CD4-positive, alpha-beta T cell treated with Interleukin-4 for 4 hours (primary cell): ENCODE measurements around the gene TJAP1.
"Not testable (repeated sequence)": the region's sequence is repeated elsewhere in the genome, so short reads cannot be mapped to it uniquely, and the experiment has no call there.

Experiments
- DNase-seq: peaks from one replicate; pipeline ENCODE4 v3.0.0-alpha.2; 2020

TJAP1 gene

DNA sequence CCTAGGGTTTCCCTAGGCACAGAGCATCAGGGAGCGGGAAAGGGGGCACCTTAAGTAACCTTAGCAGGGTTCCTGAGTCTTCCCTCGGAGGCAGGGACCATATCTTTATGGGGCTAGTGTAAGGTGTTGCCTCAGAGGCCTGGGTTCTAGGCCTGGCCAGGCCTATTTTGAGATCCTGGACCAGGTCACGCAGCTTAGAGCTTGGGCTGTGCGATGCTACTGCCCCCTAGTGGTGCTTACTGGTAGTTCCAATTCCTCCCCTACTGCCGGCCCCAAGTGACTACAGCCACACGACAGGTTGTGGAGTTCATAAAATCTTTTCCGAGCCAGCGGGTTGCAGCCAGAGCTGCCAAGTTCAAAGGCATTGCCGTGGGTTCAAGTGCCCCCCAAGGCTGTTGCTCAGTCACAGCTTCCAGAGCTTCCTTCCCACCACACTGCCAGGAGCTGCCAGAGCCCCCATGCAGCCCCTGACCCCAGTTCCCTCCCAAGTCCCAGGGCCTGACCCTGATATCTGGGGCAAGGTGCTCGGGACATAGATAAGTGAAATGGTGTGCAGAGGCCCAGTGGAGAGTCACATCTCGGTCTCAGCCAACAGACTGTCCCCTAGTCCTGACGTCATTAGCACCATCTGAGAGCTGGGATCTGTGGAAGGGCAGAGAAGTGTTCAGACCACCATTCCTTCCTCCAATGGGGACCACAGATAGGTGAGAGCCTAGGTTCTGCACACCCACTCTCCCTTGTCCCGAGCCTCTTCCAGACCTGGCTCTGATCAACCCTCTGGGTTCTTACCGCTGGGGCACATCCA is 29.5 kb downstream of the TJAP1 start:
- DNase-seq, result peak; percentile 76

DNA sequence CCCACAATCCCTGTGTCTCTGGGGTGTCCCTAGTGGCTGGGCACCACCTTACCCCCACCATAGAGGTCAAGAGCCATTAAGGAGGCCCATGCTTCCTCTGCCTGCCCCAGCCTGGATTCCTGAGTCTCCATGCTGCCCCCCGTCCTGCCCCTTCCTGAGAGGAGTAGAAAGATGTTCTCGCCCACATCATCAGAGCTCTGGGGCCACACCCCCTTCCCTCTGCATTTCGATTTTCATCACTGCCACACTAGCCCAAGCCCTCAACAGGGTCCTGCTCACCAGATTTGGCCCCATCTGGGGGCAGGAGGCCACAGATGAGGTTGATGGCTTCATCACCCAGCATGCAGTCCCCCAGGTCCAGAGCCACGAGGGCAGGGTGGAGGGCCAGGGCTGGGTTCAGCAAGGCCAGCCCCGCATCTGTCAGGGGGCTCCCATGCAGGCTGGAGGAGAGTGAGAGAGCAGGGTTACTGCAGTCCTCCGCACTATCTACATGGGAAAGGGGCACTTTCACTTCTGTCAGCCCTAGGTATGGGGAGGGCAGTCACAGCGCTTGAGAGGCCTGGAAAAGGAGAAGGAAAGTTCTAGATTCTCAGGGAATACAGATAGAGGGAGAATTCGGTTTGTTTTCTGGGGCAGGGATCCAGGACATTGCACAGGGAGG is 31.2 kb downstream of the TJAP1 start:
- no peak for DNase-seq

DNA sequence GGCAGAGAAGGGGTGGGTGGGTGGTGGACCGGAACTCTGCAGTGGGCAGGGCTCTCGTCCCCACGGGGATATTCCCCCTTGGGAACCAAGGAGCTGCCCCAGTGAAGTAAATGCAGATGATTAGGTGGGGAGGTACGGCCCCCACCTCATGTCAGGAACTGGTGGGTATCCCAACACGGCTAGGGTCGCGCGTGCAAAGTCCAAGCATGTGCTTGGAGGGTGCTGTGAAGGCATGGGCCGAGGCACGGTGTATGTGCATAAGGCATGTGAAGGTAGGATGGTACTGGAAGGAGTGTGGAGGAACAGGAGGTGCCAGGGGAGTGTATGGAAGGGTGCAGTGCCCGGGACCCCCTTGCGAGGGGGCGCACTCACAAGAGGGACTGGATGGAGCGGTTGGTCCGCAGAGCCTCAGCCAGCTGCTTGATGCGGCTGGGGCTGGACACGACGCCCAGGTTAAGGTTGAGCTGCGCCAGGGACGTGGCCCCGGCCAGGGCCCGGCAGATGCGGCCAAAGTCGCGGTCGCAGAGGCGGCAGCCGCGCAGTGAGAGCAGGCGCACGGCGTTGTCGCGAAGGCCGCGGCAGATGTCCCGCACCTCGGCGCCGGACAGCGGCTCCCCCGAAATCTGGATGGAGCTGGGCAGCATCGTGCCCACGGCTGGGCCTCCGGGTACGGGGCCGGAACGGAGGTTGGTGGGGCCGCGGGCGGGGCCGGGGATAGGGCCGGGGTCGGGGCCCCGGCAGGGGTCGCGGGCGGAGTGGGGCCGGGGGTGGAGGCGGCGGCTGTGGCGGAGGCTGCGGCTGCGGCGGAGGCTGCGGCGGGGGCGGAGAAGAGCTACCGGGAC is 32.0 kb downstream of the TJAP1 start:
- DNase-seq, result no peak

DNA sequence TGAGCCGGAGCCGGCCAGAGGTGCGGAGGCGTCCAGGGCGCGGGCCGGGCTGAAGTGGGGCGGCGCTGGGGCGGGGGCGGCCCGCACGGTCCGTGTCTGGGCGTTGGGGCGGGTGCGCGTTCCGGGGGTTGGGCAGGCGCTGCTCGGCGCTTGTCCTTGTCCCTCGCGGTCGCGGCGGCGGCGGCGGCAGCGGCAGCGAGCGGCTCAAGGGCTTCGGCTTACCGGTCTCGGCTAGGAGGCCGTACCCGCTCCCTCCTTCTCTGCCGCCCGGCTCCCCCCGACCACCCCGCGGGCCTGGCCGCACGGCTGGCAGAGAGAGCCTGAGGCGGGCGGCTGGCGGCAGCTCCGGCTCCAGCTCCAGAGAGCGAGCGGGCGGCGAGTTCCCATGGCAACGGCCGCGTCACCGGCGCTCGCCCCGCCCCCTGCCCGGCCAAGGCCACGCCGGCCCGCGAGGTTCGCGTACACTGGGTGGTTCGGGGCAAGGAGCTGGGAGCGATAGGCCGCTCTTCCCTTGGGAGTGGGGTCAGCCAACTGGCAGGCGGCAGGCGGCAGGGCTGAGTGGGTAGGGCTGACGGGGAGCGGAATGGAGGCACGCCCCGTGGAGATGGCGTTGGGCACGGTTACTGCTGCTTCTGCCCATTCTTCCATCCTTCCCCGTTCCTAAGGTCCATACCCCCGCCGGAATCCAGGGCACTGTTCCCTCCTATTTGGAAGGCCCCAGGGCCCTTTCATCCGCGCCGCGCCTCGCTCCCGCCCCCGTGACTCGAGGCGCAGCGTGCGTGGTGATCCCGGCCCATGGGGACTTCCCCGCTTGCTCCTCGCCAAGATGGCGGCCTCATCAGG is 32.8 kb downstream of the TJAP1 start, which contains the start of gene LRRC73:
Gene LRRC73, minus strand, starts transcription at position 363 of the 843 bp plus-strand sequence. CDS start 561 bp downstream, outside the sequence.
- DNase-seq, result peak; percentile 63

DNA sequence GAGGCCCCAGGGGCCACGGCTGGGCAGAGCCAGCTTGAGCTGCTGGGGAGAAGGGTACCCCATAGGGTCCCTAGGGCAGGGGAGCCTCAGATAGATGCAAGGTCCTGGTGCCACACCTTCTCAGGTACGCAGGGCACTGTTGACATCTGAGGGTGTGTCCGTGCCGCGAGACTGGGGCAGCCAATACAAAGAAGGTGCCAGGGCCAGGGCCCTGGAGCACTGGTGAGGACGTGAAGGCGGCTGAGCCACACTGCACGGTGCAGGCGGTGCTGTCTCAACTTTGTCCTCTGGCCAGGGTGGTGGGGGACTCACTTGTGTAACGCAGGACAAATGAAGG is 33.4 kb downstream of the TJAP1 start:
- no peak for DNase-seq

DNA sequence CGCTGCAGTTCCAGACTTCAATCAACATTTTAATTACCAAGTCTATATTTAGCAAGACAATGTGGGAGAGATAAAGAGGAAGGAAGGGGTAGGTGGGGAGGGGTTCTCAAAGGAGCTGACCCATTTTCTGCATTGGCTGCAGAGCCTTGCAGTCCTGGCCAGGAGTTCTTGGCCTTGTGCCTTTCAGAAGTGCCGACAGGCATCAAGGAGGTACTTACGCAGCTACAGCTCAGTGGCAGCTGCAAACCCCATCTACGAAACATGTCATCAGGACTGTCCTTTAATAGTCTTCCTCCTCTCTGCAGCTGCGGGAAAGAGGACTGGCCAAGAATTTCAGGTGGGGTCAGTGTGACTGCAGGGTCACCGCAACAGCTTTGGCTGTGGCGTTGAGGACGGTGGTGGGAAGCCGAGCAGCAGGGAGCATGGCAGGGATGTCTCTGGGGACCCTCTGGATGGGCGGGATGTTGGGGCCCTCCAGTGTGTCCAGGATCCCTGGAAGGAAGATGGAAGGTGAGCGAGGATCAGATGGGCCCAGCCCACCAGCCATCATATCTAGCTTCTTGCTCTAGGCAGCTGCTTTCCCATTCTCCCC is 34.5 kb downstream of the TJAP1 start:
- DNase-seq, result no peak

DNA sequence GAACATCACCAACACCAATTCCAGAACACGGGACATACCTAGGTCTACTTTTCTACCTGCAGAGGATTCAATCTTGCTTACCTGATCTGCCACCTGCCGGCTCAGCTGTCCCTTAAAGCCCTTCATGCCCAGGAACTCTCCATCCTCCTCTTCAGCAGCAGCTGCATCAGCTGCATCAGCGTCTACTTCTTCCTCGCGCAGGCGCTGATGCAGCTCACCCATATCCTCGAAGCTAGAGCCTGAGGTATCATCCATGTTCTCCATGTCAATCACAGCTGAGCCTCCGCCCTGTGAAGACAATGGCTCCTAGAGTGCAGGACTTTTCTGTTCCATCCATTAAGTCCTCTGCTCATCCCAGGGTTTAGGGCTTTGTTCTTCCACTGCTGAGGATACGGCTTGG is 38.4 kb downstream of the TJAP1 start:
- DNase-seq, result no peak

DNA sequence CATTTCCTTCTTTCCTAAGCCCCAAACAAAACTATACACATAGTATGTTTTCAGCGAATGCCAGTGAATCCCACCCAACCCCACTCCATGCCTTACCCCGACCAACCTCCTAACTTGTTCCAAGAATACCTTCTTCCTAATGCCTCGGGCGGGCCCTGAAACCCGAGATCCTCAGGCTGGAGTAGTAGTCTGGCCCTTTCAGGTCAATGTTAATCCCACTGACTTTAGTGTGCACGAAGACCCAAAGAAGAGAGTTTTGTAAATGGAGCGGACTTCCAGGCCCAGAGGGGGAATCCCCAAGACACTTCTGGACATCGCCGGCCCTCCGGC is 39.0 kb downstream of the TJAP1 start:
- no peak for DNase-seq

DNA sequence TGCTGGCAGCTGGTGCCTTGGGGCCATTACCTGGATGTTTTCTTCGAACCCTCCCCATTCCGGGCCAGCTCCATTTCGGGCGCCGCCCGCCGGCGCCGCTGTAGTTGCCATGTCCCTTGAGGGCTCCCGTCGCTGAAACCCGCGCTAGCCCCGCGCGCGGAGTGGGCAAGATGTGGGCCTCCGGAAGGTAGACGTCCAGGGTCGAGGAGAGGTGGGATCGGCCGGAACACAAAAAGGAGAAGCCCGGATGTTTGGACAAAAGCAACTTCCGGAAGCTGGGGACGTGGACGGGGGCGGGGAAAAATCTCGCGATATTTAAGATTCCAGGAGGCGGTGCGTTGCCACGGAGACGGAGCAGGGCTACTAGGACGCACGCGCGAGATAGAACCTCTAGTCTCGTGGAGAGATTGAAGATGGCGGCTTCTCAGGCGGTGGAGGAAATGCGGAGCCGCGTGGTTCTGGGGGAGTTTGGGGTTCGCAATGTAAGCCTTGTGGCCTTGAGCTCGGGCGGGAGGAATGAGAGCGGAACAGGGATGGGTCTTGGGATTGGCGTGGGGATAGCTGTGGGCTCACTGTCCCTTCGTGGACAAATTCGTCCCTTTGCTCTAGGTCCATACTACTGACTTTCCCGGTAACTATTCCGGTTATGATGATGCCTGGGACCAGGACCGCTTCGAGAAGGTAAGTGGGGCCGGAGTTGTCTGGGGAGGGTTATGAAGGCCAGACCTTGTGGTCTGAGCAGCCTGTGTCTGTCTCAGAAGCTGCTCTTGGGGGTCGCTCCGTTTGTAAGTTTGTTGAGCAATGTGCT is 39.5 kb downstream of the TJAP1 start, which contains the start of the genes POLR1C and YIPF3:
Gene POLR1C, plus strand, starts transcription at position 393 of the 808 bp plus-strand sequence. Its CDS starts 21 bp downstream, at position 414.
Gene YIPF3, minus strand, starts transcription at position 230 of the 808 bp plus-strand sequence. Its CDS starts 119 bp downstream, at position 111.
- DNase-seq, result peak; percentile 96

DNA sequence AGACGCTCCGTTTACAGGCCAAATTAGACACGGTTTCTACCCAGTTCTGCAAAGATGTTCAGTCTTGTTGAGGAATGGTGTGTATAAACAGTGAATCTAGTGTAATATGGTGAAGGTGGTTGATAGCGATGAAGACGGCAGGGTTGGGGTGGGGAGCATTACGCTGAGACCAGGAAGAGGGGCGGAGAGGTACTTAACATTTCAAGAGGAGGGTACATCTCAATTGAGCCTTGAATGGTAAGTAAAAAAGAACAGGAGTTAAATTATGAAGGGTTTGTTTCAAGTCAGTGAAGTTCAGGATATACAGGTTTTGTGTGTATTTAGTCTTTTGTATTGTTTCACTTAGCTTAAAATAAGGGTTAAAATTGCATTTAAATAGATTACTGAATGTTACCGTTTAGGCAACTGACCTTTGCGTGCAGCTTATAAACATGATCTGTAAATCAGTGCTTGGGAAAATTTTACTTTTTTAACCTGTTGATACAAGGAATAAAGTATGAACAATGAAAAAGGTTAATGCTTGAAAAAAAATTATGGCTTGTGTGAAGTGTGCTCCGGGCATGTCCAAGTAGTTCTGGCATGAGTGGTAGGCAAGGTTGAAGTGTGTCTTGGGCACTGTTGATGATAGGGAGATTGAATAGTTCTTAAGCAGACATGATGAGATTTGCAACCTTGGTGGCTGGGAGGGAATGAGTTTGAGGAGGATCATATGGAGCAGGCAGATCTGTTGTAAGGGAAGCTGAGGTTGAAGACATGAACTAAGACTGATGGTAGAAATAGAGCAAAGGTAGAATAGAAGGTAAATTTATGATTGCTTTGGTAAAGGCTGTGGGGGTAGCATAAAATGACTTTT is 40.4 kb downstream of the TJAP1 start:
- no peak for DNase-seq

DNA sequence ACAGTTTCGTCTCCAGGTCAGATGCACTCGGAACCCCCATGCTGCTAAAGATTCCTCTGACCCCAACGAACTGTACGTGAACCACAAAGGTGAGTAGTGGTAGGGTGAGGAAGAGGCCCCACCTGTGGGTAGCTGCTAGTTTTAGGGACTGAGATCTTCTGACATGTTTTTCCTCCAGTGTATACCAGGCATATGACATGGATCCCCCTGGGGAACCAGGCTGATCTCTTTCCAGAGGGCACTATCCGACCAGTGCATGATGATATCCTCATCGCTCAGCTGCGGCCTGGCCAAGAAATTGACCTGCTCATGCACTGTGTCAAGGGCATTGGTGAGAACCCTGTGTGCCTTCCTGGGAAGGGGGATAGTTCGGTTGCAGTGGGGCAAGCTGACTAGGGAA is 42.7 kb downstream of the TJAP1 start:
- DNase-seq, result no peak

DNA sequence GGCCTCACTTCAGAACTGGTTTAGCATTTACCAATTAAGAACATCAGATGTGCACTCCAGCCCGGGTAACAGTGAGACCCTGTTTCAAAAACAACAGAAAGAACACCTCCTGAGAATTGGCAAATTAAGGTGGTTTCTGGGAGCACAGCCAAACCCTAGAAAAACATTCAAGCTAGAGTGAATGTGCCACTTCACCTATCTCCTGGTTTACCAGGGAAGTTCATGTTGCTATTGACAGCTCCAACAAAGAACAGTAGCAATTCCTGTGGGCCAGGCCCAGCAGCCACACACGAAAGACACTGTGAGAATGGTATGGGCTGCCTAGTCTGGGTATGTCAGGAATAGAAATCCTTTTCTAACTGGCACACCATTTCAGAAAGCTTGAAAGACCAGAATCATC is 44.5 kb downstream of the TJAP1 start:
- DNase-seq, result no peak

DNA sequence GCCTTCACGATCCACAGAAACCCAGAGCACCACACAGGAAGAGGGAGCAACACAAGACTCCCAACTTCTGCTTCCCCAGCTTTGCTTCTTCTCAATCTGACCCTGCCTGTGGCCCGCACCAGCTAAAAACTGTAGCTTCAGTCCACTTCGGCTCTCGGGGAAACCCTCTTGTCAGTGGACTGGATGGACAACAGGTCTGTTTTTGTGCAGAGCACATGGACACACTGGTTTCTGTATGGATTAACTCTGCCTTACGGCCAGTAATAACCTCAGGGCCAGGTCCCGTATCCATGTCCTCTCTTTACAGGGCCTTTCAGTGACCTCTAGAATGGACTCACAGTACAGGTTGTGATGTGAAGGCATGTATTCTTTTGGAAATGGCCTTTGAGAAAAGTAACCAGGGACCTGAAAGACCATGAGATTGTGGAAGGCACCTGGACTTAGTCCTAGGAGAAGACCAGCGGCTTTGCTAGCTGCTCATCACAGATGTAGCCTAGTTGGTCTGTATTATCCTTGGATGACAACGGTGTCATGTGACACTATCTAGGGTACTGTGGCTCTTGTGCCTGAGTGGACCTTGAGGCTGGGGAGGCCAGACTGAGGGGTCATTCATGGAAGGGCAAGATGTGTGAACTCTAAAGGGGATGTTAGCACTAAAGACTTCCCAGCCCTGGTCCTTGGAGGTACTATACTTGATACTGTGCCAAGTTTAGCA is 45.3 kb downstream of the TJAP1 start:
- DNase-seq, result no peak

DNA sequence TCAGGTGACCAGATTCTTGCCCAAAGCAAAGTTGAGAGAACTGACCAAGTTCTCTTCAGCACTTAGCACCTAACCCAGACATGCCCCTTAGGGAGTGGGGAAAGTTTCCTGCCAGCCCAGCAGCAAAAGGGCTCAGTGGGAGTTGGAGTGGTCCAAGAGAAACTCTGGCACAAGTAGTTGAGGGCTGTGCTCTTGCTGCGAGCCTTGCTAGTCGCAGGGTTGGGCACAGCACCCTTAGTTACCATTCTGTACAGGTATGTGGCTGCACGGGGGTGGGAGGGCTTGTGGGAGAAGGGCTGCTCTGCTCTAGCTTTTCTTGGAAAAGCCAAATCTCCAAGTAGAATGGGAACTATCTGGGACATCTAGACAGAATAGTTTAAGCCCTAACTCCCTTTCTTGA is 45.9 kb downstream of the TJAP1 start:
- no peak for DNase-seq

DNA sequence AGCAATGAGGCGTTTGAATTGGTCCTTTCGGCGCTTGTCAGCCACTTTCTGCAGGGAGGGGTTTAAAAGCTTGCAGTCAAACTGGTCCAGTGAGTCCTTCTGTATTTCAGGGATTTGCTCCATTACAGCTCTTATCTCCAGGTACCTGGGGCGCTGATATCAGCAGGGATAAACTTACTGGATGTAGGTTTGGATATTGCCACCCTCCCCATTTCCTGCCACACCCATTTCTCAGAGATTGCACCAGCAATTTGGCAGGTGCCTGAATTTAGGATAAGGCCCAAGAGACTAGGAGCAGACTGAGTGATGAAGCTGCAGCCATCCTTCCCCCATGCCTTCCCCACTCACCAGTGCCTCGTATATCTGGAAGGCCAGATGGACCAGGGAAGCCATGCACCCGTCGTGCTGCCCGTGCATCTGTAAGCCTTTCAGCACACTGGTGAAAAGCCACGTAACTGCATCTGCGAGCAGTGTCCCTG is 47.2 kb downstream of the TJAP1 start:
- DNase-seq, result no peak

DNA sequence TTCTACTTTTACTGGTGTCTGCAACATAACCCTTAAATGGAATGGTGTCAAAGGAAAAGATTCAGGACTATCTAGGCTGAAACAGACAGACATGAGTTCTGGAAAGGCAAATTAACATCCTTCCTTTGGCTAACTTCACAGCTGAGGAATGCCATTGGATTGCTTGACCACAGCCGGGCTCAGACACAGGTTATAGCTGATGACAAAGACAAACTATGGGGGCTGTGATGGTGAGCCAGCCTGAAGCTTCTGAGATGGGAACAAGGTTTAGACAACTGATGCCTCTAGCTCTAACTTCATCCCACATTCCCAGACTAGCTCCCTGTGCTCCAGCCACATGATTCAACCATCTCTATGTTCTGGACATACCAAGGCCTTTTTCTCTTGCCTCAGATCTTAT is 54.8 kb downstream of the TJAP1 start:
- DNase-seq, result no peak

DNA sequence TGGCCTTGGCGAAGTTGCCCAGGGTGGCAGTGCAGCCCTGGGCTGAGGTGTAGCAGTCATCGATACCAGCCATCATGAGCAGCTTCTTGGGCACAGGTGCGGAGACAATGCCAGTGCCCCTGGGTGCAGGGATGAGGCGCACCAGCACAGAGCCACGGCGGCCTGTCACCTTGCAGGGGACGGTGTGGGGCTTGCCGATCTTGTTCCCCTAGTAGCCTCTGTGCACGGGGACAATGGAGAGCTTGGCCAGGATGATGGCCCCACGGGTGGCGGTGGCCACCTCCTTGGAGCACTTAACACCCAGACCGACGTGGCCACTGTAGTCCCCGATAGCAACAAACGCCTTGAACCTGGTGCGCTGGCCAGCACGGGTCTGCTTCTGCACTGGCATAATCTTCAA is 61.6 kb downstream of the TJAP1 start:
- DNase-seq, result not testable (repeated sequence)

DNA sequence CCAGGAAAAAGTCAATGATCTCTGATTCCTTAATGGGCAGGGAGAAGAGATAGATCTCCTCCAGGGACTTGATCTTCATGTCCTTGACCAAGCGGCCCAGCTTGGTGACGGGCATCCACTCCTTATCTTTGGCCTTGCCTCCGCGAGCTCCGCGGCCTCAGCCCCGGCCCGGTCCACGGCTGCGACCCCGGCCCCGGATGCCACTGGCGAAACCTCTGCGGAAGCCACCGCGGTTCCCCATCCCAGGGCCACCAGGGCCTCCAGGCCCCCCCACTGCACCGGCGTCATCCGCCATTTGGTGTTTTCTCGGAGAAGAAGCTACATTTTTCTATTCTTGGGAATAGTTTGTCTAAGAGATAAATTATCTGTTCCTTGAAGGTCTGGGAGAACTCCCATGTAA is 62.0 kb downstream of the TJAP1 start:
- DNase-seq, result not testable (repeated sequence)

DNA sequence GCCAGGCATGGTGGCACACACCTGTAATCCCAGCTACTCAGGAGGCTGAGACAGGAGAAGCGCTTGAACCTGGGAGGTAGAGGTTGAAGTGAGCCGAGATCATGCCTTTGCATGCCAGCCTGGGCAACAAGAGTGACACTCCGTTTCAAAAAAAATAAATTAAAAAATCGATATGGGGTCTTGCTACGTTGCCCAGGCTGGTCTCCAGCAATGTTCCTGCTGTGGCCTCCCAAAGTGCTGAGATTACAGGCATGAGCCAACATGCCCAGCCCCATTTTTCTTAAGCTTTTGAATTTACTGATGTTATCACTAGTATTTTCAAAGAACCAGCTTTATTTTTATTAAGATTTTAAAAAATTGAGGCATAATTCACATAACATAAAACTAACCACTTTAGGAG is 63.1 kb downstream of the TJAP1 start:
- DNase-seq, result no peak
